H1 (cell line): ENCODE measurements around the gene PFDN4. TPM values are rescaled to one million over a fixed set of nuclear protein-coding genes. Genes with fewer than 3 reads are reported as not detected.

Source experiments
- CTCF ChIA-PET: fragments of 300-600 bp; sonication (Branson Sonifier 250); formaldehyde crosslinking; loops from one replicate; lab custom pipeline; 2021; ENCODE audit not compliant: partially characterized antibody; lab: Charles Lee
- POLR2A ChIA-PET: fragments of 300-600 bp; sonication (Branson Sonifier 250); formaldehyde crosslinking; loops from one replicate; lab custom pipeline; 2021; ENCODE audit warnings: inconsistent platforms; ENCODE audit not compliant: partially characterized antibody; lab: Charles Lee
- DNase-seq, 2 experiments: peaks; one replicate each; pipeline versions ENCODE4 v3.0.0 to v3.0.0-alpha.2; 2010 to 2022; ENCODE audit warnings: low spot score in 2 of 2, low read depth in 1 of 2, mixed read lengths in 1 of 2
- FAIRE-seq: peaks from 2 replicates; lab custom pipeline; 2011; peaks lifted over from hg19 to GRCh38; lab: Jason Lieb, UNC
- H2AFZ ChIP-seq: 2 replicates; pipeline ENCODE4 v1.8.1; 2012; ENCODE audit warnings: low read length, inconsistent platforms
- H2AK5ac ChIP-seq: 2 replicates; pipeline ENCODE4 v1.6.1; 2013; ENCODE audit warnings: low read depth, low read length
- H2BK120ac ChIP-seq: replicated peaks from 2 replicates; pipeline ENCODE3; 2013; ENCODE audit warnings: low read depth, low read length, inconsistent platforms
- H2BK12ac ChIP-seq: 2 replicates; pipeline ENCODE4 v1.6.1; 2013; ENCODE audit warnings: low read depth, low read length
- H2BK15ac ChIP-seq: 2 replicates; pipeline ENCODE4 v1.6.1; 2013; ENCODE audit warnings: low read length
- H2BK20ac ChIP-seq: 2 replicates; pipeline ENCODE4 v1.6.1; 2013; ENCODE audit warnings: low read length
- H2BK5ac ChIP-seq: 2 replicates; pipeline ENCODE4 v1.6.1; 2013; ENCODE audit warnings: low read depth, low read length
- H3K14ac ChIP-seq: 2 replicates; pipeline ENCODE4 v1.6.1; 2013; ENCODE audit warnings: inconsistent platforms; ENCODE audit not compliant: insufficient read length
- H3K18ac ChIP-seq: 2 replicates; pipeline ENCODE4 v1.6.1; 2013; ENCODE audit warnings: low read length; ENCODE audit errors: extremely low read depth
- H3K23ac ChIP-seq: 2 replicates; pipeline ENCODE4 v1.6.1; 2013; ENCODE audit warnings: inconsistent platforms; ENCODE audit not compliant: insufficient read length
- H3K23me2 ChIP-seq: 2 replicates; pipeline ENCODE4 v1.6.1; 2013; ENCODE audit warnings: low read depth, low read length
- H3K27ac ChIP-seq: 2 replicates; pipeline ENCODE4 v1.6.1; 2011; ENCODE audit warnings: low read depth, low read length, inconsistent platforms
- H3K27me3 ChIP-seq, 4 experiments: replicated peaks in 1 of 4; 1 replicate in 1 of 4; 2 replicates in 3 of 4; pipeline versions ENCODE4 v1.6.1 to v1.8.1; 2011 to 2013; ENCODE audit warnings: low read length in 3 of 4, mild to moderate bottlenecking in 3 of 4, inconsistent platforms in 2 of 4, mixed read lengths in 2 of 4, moderate library complexity in 1 of 4; ENCODE audit not compliant: control insufficient read depth in 3 of 4, insufficient read depth in 3 of 4; ENCODE audit errors: extremely low read depth in 1 of 4
- H3K36me3 ChIP-seq, 4 experiments: 2 replicates each; pipeline versions ENCODE4 v1.6.1 to v1.8.1; 2011 to 2013; ENCODE audit warnings: mild to moderate bottlenecking in 4 of 4, low read length in 3 of 4, moderate library complexity in 2 of 4, control low read depth in 1 of 4, inconsistent platforms in 1 of 4; ENCODE audit not compliant: insufficient read depth in 4 of 4, control insufficient read depth in 2 of 4
- H3K4ac ChIP-seq: replicated peaks from 2 replicates; pipeline ENCODE3; 2013; ENCODE audit warnings: low read length, low read depth, mixed read lengths, inconsistent platforms; ENCODE audit not compliant: insufficient read length
- H3K4me1 ChIP-seq, 4 experiments: replicated peaks in 1 of 4; 1 replicate in 1 of 4; 2 replicates in 3 of 4; pipeline versions ENCODE4 v1.6.1 to v1.8.1; 2011 to 2013; ENCODE audit warnings: low read length in 3 of 4, inconsistent platforms in 2 of 4, mixed read lengths in 1 of 4; ENCODE audit not compliant: insufficient read depth in 4 of 4, control insufficient read depth in 3 of 4
- H3K4me2 ChIP-seq, 2 experiments: 2 replicates each; pipeline versions ENCODE4 v1.6.1 to v1.8.1; 2011 to 2013; ENCODE audit warnings: low read depth in 2 of 2, low read length in 2 of 2, control low read depth in 1 of 2, inconsistent platforms in 1 of 2, mild to moderate bottlenecking in 1 of 2; ENCODE audit not compliant: insufficient read depth in 1 of 2
- H3K4me3 ChIP-seq, 4 experiments: fragments of 200-600, 300-600 bp in 1 of 4; sonication (generic), shearing (Covaris generic), sonication (Bioruptor Twin) in 1 of 4; 2 replicates each; pipeline versions ENCODE4 v1.5.1 to v1.8.1; 2011 to 2016; ENCODE audit warnings: low read length in 4 of 4, low read depth in 3 of 4, control low read depth in 2 of 4, inconsistent platforms in 2 of 4, mild to moderate bottlenecking in 2 of 4, mixed read lengths in 1 of 4, moderate library complexity in 1 of 4; ENCODE audit not compliant: insufficient read depth in 2 of 4; ENCODE audit errors: extremely low read depth in 1 of 4
- H3K56ac ChIP-seq: replicated peaks from 2 replicates; pipeline ENCODE3; 2013; ENCODE audit warnings: low read depth, mild to moderate bottlenecking, mixed read lengths, low read length, inconsistent platforms; ENCODE audit not compliant: insufficient read length
- H3K79me1 ChIP-seq: 2 replicates; pipeline ENCODE4 v1.6.1; 2013; ENCODE audit warnings: low read depth, low read length, control low read depth
- H3K79me2 ChIP-seq, 2 experiments: 2 replicates each; pipeline versions ENCODE4 v1.6.1 to v1.8.1; 2012 to 2013; ENCODE audit warnings: low read length in 2 of 2, mild to moderate bottlenecking in 2 of 2, inconsistent platforms in 1 of 2; ENCODE audit not compliant: insufficient read depth in 2 of 2, control insufficient read depth in 1 of 2
- H3K9ac ChIP-seq, 4 experiments: replicated peaks in 1 of 4; 1 replicate in 1 of 4; 2 replicates in 3 of 4; pipeline versions ENCODE4 v1.6.1 to v1.8.1; 2011 to 2013; ENCODE audit warnings: low read depth in 3 of 4, low read length in 3 of 4, control low read depth in 2 of 4, mild to moderate bottlenecking in 2 of 4, moderate library complexity in 2 of 4, inconsistent platforms in 1 of 4; ENCODE audit errors: extremely low read depth in 1 of 4
- H3K9me3 ChIP-seq, 2 experiments: 2 replicates each; pipeline versions ENCODE4 v1.6.1 to v1.8.1; 2012 to 2013; ENCODE audit warnings: mild to moderate bottlenecking in 2 of 2, moderate library complexity in 2 of 2, control low read depth in 1 of 2, inconsistent platforms in 1 of 2, low read depth in 1 of 2, low read length in 1 of 2, mixed read lengths in 1 of 2; ENCODE audit not compliant: insufficient read depth in 2 of 2
- H4K20me1 ChIP-seq, 2 experiments: replicated peaks in 1 of 2; 2 replicates each; pipeline versions ENCODE3 to v1.8.1; 2011 to 2013; ENCODE audit warnings: inconsistent platforms in 2 of 2, low read length in 2 of 2, mild to moderate bottlenecking in 1 of 2; ENCODE audit not compliant: insufficient read depth in 2 of 2, control insufficient read depth in 1 of 2
- H4K5ac ChIP-seq: 2 replicates; pipeline ENCODE4 v1.6.1; 2013; ENCODE audit warnings: low read length, low read depth, mixed read lengths, inconsistent platforms; ENCODE audit not compliant: insufficient read length
- H4K8ac ChIP-seq: 2 replicates; pipeline ENCODE4 v1.8.0; 2013; ENCODE audit warnings: mild to moderate bottlenecking, moderate library complexity, low read length, inconsistent platforms; ENCODE audit not compliant: insufficient read depth; ENCODE audit errors: extremely low read depth
- H4K91ac ChIP-seq: replicated peaks from 2 replicates; pipeline ENCODE3; 2013; ENCODE audit warnings: low read length, mixed read lengths, inconsistent platforms; ENCODE audit not compliant: insufficient read length
- EP300 ChIP-seq, 2 experiments: IDR thresholded peaks; 1 replicate in 1 of 2; 2 replicates in 1 of 2; pipeline ENCODE4 v1.6.1; 2011 to 2012; ENCODE audit warnings: low read depth in 2 of 2, low read length in 2 of 2, mild to moderate bottlenecking in 2 of 2, borderline replicate concordance in 1 of 2, inconsistent platforms in 1 of 2, moderate library complexity in 1 of 2
- FOSL1 ChIP-seq: IDR thresholded peaks from 2 replicates; pipeline ENCODE4 v1.6.1; 2011; ENCODE audit warnings: mild to moderate bottlenecking, low read depth, low read length, moderate library complexity; ENCODE audit not compliant: insufficient read depth
- MAX ChIP-seq: IDR thresholded peaks from 2 replicates; pipeline ENCODE4 v1.6.1; 2012; ENCODE audit warnings: inconsistent platforms
- NRF1 ChIP-seq: IDR thresholded peaks from 2 replicates; pipeline ENCODE4 v1.6.1; 2011; ENCODE audit warnings: mild to moderate bottlenecking, low read depth, low read length, improper control_type of control experiment
- SIN3A ChIP-seq, 2 experiments: IDR thresholded peaks in 1 of 2; conservative IDR thresholded peaks in 1 of 2; 2 replicates each; pipeline ENCODE4 v1.6.1; 2011 to 2012; ENCODE audit warnings: low read length in 2 of 2, improper control_type of control experiment in 1 of 2, low read depth in 1 of 2, mild to moderate bottlenecking in 1 of 2
- SUZ12 ChIP-seq: fragments of 200-600 bp; sonication (generic); IDR thresholded peaks from 2 replicates; pipeline ENCODE4 v1.6.1; 2012; ENCODE audit warnings: mild to moderate bottlenecking, inconsistent platforms, low read length, moderate library complexity, mixed read lengths
- WGBS, 2 experiments: shearing (Covaris generic) in 1 of 2; methylation state at CpG; one replicate each; pipeline versions ENCODE4 v1.1.6 to v1.1.7; 2013 to 2015; ENCODE audit warnings: low lambda C conversion rate in 2 of 2, mixed read lengths in 2 of 2, inconsistent platforms in 1 of 2, low coverage in 1 of 2, missing lambda C conversion rate in 1 of 2; ENCODE audit not compliant: insufficient replicate concordance in 2 of 2, insufficient coverage in 1 of 2, insufficient read length in 1 of 2; ENCODE audit errors: extremely low coverage in 1 of 2, missing lambda C conversion rate in 1 of 2; 5-methylcytosine and 5-hydroxymethylcytosine counted together
- polyA plus RNA-seq, 7 experiments: library from polyadenylated mRNA; depleted of rRNA in 3 of 7; stranded (reverse) in 5 of 7; unstranded in 2 of 7; fragments of >200 nt in 5 of 7; fragments of 200-250 nt in 2 of 7; gene quantifications; 1 replicate in 5 of 7; 2 replicates in 1 of 7; 4 replicates in 1 of 7; pipeline versions ENCODE4 v1.2.1 to v1.2.3, GENCODE V29; 2011 to 2013; ENCODE audit warnings: missing spikeins in 2 of 7, mixed read lengths in 2 of 7
- total RNA-seq: library from RNA; stranded (reverse); fragmentation: NEBNext Ultra II Directional; extraction: Animal tissue kit (Norgen Biotek cat#: 25700); gene quantifications from 2 replicates; pipeline ENCODE4 v1.2.1, GENCODE V29; 2021
- TF ChIP-seq, protein P1 (sequence below): IDR thresholded peaks from 2 replicates; pipeline ENCODE4 v1.6.1; 2012; ENCODE audit warnings: low read length, inconsistent platforms

PFDN4 gene
- total and polyA plus RNA-seq, 2 of the 8 experiments (the other 6 are each of a cell fraction or from before 2014, with no cell fraction given) = 41.9 to 96.8 TPM

DNA sequence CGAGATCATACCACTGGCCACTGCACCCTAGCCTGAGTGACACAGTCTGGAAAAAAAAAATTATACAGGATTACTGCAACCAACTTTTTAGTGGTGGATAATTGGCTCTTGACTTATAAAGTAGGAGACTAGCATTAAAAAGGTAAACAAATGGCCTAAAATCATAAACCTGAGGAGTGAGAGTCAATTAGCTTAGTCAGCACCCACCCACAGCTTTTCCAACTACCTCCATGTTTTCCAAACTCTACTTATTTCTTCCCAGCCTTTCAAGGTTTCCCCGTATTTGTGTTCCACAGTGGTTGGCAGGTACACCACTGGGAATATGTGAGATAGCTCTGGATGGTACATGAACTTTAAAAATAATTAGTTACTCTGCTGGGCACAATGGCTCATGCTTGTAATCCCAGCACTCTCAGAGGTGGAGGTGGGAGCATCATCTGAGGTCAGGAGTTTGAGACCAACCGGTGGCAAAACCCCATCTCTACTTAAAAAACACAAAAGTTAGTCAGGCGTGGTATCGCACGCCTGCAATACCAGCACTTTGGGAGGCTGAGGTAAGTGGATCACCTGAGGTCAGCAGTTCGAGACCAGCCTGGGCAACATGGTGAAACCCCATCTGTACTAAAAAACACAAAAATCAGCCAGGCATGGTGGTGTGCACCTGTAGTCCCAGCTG is 40.8 kb upstream of the PFDN4 start:
- Histone ChIP-seq H4K5ac (no peak overlapping the region), H3K18ac (no peak overlapping the region), H3K4ac (no peak overlapping the region), H4K20me1 (no peaks in the 10 kb centered on the region), H2BK15ac (no peak overlapping the region), H3K23ac (no peak overlapping the region), H3K79me1 (no peaks in the 10 kb centered on the region), H3K27ac (no peak overlapping the region), H3K4me3 (no peak overlapping the region), H2BK20ac (no peak overlapping the region), H3K56ac (no peak overlapping the region), H3K79me2 (no peaks in the 10 kb centered on the region), H3K9me3 (peaks cover 0 to 4% of the 10 kb centered on the region in 2 experiments; a peak in 1 of 4 replicates), H3K4me1 (no peaks in the 10 kb centered on the region), H3K36me3 (no peaks in the 10 kb centered on the region), H3K4me2 (no peak overlapping the region), H2AFZ (no peak overlapping the region), H4K91ac (no peak overlapping the region), H3K23me2 (no peaks in the 10 kb centered on the region), H2BK120ac (no peak overlapping the region), H2BK12ac (no peak overlapping the region), H4K8ac (no peak overlapping the region), H3K9ac (no peak overlapping the region), H2AK5ac (no peak overlapping the region), H3K14ac (no peak overlapping the region), H2BK5ac (no peak overlapping the region)
- POLR2A ChIA-PET = no interaction called here
- CTCF ChIA-PET = interaction anchor here (0.7 to 1.3 kb wide), 3 partner anchors 31 to 70 kb away, joined by 4 to 8 read pairs (median 4); no protein-coding TSS in a partner anchor
- 89% methylated on average over 7 of the region's 7 CpGs; no CpG with 5 or more reads in 1 of the 2 experiments for WGBS, 2 experiments
- DNase-seq (no peak), FAIRE-seq (no peak)
- TF ChIP-seq NRF1 (no peak), EP300 (IDR thresholded peaks at IDR 0.05; ENCODE audit: borderline replicate concordance in 1 of 2, low read depth in 2 of 2, low read length in 2 of 2) (no peak), SIN3A (conservative IDR thresholded peaks at IDR 0.05 in 1 of 2, IDR thresholded peaks at IDR 0.05 in 1 of 2; ENCODE audit: low read depth in 1 of 2, low read length in 2 of 2) (no peak), MAX (no peak), SUZ12 (no peak), FOSL1 (no peak)
- TF ChIP-seq, protein P1, sequence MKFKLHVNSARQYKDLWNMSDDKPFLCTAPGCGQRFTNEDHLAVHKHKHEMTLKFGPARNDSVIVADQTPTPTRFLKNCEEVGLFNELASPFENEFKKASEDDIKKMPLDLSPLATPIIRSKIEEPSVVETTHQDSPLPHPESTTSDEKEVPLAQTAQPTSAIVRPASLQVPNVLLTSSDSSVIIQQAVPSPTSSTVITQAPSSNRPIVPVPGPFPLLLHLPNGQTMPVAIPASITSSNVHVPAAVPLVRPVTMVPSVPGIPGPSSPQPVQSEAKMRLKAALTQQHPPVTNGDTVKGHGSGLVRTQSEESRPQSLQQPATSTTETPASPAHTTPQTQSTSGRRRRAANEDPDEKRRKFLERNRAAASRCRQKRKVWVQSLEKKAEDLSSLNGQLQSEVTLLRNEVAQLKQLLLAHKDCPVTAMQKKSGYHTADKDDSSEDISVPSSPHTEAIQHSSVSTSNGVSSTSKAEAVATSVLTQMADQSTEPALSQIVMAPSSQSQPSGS = no peak
- TF ChIP-seq, all 59 proteins: peak for 0
- peaks cover 5 to 19% (median 16%) of the 10 kb centered on the region in 4 experiments for H3K27me3 ChIP-seq
